DMS 273 treated with DMSO at 0.1 percent for 48 hours (cell line): ENCODE data around the gene SGPP2.
A peak's percentile ranks its signal among the peaks of the same experiment; 100 is the strongest.

Experiments used
- DNase-seq: peaks from one replicate; lab custom pipeline; 2025; lab: John Stamatoyannopoulos, UW

The SGPP2 gene

DNA sequence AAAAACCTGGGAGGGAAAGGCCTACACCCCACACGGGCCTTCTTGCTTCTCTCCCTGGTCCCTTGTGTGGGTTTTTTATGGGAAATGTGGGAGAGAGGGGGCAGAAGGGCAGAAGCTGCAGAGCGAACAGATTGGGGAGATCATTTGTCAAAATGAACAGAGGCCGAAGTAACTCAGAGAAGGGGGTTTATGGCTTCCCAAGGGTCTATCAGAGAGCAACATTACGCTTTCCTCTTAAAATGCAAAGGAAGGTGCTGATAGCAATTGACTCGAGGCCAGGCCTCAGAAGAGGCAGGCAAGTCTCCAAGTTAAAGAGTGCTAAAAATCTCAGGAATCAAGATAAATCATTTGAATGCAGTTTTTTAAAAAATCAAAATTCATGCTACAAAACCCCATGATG, 101.5 kb downstream of the SGPP2 start:
- DNase-seq = no peak

DNA sequence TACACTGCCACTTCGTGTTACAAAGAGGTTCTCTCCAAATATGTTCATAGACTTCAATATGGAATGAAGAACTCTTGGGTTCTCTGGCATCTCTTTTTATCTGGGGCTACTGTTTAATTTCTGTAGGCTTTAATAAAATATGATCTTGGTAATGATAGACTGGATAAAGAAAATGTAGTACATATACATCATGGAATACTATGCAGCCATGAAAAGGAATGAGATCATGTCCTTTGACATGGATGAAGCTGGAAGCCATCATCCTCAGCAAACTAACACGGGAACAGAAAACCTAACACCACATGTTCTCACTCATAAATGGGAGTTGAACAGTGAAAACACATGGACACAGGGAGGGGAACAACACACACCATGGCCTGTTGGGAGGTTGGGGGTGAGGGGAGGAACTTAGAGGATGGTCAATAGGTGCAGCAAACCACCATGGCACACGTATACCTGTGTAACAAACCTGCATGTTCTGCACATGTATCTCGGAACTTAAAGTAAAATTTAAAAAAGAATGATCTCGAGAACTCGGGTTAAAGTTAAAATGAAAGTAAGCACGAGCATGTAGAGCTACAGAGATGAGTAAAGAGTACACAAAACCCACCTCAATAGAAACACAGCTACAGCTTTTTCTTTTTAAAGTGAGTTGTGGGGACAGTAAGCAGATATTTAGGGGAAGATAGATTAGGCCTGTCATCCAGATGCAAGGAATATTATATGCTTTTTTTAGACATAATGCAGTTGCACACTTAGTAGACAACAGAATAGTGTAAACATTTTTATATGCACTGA, 102.3 kb downstream of the SGPP2 start:
- DNase-seq = no peak

DNA sequence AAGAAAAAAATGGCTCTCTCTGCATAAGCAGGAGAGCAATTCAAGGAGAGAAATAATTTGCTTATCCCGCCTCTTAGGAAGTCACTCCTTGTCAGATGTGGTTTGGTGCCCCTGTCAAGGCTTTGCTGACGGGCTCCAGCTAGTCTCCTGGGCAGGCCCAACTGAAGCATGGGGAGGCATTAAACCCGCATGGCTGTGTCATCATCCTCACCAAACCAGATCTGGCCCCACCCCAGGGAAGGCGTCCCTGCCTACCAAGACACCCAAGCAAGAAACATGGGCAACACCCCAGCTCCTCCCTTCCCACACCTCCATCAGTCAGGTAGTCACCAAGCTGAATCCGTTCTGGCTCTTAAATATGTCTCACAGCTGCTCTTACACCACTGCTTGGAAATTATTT, 108.0 kb downstream of the SGPP2 start:
- no peak for DNase-seq

DNA sequence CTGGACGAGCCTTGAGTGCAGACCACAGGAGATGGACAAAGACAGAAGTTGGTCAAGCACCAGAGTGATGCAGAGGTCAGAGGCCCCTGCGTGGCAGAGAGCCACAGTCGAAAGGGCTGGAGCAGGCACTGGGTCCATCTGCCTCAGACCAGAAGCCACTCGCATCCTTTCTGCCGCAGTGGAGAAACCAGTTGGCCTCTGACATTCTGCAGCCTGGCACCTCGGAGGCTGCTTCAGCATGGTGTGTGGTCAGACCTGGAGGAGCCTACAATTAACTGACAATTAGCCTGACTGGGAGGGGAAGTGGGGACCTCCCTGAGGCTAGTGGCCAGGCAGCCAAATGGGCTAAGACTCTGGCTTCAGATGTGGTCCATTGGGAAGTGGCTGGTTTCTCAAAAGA, 111.1 kb downstream of the SGPP2 start:
- DNase-seq = no peak

DNA sequence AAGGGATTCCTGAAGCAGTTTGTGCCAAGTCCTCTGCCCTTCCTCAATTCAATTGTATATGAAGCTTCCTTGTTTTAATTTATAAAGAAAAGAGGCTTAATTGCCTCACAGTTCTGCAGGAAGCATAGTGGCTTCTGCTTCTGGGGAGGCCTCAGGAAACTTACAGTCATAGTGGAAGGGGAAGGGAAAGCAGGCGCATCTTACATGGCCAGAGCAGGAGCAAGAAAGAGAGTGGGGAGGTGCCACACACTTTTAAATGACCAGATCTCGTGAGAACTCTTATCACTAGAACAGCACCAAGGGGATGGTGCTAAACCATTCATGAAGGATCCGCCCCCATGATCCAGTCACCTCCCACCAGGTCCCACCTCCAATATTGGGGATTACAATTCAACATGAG, 114.2 kb downstream of the SGPP2 start:
- no peak for DNase-seq

DNA sequence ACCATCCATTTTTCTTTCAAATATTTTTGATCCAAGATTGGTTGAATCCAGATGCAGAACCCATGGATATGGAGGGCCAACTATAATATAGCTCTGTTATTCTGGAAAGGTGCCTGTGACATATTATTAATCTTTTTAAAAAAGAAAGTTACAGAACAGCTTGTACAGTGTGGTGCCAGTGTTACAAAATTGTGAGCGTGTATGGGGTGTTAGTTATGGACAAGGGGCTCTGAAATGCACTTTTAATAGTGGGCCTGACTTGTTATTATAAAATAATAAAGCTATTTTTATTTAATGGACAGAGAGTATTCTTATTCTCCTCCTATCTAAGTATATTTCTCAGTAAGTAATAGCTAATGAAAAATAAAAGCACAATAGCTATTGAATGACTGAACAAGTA, 120.3 kb downstream of the SGPP2 start:
- DNase-seq = no peak

DNA sequence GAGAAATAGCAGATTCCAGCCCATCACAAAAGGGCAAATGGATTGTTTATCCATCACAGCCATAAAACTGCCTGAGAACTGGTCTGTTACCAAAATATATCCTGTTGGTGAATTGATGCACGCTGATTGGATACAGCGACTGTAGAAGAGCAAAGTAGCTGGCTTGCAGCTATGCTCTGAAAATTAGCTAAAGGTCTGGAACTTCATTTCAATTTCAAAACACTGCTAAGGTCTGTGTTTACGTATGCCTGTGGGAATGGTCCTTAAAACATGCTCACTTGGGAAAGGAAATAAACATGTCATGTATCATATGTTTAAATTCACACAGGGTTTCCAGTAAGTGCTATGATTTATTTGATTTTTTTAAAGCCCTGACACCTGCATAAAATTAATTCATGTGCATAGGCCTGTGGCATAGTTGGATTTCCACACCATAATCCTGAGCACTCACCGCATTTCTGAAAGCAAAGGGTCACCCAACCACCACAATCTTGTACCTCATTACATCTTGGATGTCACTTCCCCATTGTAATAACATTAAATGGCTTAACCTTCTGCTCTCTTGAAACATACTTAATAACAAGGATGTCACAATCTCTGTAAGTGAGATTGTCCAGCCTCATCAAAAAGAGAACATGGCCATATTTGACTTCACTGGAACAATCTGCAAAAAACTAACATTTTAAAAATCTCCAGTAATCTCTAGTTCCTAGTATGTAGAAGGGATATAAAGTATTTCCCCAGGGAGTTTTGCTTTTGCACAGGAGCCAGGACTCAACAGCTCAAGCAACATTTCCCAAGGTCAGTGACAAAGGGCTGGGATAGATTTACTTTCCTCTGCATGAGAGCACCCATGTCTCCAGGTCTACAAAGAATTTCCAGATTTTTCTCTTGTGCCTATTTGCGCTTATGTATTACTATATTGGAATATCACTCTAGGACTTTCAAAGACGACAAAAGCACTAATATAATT, 121.8 kb downstream of the SGPP2 start:
- no peak for DNase-seq

DNA sequence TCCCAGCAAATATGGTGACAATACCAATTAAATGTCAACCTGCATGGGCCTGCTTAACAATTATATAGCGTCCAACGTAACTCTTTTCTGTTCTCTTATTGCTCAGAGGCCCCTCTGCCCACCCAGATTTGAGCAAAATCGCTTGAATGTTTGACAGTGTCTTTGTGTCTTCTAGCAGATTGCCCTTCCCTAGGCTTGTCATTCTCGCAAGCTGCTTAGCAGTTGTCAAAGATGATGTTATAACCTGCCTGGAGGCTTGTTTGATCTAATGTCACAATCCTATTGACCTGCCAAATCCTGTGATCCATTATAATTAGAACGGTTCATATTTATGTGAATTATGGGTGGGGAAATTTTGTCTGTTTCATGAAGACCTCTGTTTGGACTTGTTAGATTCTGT, 122.7 kb downstream of the SGPP2 start:
- no peak for DNase-seq

DNA sequence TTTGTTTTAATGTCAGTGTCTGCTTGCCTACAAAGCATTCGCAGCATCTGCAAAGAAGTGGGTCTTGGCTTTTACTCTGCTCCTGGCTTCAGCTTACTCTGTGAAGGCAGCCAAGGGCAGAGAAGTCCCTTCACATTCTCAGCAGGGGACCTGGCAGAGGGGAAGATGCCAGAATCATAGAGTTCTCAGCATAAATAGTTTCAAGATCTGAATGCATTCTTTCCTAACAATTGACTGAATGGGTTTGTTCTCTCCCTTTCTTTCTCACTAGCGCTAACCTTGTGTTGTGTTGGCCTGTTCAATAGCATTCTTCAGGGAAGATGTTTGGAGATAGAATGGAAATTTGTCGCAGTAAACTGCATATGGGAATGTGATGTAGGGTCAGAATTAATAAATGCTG, 124.6 kb downstream of the SGPP2 start:
- DNase-seq = no peak

DNA sequence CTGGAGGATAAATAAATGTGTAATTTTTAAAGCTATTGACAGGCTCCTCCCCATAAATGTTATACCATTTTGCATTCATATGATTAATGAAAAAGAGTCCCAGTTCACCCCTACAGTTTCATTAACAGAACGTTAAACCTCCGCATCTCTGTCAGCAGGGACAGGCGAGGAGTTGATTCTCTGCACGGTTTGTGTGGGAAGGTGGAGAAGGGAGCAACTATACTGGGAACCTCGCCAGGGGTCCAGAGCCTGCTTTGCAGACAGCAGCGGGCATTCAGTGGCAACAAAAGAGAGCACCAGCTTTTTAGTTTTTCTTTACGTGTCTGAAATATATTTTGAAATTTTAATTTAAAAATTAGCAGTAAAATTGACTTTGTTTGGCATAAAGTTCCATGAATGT, 130.2 kb downstream of the SGPP2 start:
- DNase-seq = no peak

DNA sequence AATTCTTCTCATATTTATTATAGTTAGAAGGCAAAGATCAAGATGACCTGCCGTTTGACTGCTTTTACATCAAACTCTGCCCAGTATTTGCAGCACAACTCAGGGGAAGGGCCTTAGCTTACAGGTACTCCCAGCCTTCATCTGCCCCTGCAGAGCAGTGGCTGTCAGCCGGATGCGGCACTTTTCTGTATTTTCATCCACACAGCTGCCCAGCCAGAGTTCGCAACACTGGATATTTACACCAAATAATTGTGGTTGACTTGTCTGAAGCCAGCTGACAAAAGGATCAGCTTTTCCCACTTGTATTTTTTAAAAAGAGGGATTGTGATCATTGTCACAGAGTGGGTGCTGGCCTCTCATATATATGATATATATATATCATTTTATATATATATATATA, 136.8 kb downstream of the SGPP2 start:
- DNase-seq = no peak

DNA sequence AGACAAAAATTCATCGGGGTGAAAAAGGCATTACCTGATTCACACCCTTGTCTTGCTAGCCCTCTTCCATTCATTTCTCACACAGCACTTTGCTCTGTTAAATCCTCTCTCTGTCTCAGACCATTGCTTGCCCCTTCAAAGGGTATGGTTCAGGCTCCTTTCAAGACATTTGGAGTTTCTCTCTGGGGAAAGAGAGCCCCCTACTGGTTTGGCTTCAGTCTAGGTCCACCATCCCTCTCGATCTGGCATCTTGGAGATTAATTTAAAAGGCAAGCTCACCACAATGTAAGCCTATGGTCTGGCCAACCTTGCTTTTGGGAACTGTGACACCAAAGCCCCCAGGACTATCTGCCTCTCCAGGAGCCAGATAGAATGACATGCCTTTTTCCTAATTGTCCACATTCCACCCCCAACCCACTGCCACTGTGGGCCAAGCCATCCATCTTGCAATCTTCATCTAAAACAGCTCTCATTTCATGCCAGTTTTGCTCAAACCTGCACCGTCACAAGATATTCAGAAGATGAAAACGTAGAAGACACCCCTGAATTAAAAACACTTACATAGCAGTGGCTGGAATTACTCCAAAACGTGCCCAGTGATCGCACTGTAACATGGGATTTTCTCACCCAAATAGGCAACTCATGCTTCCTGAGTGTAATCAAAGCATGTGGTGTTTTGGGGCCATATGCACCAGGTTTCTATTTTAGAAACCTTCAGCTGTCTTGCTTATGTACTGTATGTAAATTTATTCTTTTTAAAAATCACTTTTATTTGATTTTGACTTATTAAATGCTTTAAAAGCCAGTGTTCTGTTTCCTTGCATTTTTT, 137.7 kb downstream of the SGPP2 start:
- DNase-seq = peak; percentile 34

DNA sequence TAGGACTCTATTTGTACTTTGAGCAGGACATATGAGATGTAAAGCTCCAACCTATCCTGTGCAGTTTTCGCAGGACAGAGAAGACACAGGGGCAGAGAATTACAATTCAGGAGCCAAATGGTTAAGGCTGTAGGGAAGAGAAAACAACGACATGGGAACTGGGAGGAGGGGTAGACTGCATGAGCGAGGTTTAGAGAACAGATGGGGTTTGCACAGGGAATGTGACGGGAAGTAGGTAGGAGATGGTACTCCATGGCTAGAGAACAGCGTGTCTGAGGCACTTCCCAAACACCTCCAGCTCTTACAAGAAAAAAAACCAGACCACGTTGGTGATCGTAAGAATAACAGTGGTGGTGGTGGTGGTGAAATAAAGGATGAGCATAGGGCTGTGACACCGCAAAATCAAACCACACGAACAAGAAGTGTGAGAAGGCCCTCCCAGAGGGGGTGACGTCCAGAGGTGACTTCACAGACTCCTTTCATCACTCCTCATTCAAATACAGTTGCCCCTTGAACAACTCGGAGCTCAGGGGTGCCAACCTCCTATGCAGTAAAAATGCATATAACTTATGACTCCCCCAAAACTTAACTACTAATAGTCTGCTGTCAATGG, 138.9 kb downstream of the SGPP2 start:
- DNase-seq = no peak

DNA sequence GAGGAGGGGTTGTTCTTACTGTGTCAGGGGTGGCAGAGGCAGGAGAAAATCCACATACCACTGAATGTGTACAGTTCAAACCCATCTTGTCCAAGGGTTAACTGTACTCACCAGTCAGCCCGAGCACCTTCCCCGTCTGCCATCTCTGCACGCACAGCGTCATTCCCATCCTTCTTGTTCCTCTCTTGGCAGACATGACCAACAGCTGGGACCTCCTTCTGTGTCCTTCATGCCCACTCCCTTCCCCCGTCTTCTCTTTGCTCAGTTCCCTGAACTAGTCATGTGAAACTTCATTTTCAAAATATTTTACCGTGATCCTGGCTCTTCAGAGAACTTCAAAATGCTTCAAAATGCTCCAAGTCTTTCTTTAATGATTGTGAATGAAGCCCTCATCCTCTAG, 139.6 kb downstream of the SGPP2 start:
- DNase-seq = no peak

DNA sequence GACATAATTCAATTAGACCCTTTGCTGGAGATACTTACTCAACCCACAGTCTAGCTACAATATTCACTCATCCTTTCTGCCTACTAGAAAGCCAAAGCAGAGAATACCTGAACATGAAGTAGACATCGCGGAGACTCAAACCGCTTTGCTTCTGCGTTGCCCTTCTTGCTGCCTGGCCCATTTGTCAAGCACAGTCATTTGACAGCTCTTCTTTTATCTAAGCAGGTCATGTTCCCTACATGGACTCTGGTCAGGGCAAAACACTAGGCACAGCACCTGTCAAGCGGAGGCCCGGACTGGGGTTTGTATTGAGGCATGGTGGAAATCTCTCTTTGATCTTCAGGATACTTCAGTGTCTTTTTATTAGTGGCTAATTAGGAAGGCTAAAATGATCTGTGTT, 141.9 kb downstream of the SGPP2 start:
- no peak for DNase-seq

DNA sequence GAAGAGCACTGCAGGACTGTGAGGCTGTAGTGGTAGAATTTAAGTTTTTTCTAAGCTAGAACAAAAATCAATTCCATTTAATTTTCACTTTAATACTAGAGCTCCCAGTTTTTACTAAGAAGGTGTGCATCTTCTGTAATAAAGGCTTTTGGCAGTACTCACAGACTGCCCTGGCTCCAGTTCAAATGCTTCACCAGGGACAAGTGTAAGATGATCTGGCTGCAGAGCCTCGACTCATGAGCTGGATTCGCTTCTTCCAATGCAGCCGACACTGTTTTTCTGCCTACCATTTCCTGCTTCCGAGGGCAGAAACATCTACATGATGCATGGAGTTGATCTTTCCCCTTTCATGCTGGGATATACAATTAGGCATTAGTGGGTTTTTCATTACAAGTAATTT, 144.5 kb downstream of the SGPP2 start:
- DNase-seq = peak; percentile 7

DNA sequence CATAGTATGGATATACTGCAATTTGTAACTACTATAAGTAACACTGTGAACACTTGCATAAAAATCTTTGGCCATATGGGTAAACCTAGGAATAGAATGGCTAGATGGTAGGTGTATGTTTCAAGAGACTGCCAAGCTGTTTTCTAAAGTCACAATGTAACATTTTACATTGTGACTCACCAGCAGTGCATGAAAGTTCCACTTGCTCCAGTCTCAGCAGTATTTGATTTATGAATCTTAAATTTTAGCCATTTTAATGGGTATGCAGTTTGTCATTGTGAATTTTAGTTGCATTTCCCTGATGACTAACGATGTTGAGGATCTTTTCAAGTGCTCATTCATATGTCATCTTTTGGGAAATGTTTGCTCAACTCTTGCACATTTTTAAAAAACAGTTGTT, 145.5 kb downstream of the SGPP2 start:
- no peak for DNase-seq

DNA sequence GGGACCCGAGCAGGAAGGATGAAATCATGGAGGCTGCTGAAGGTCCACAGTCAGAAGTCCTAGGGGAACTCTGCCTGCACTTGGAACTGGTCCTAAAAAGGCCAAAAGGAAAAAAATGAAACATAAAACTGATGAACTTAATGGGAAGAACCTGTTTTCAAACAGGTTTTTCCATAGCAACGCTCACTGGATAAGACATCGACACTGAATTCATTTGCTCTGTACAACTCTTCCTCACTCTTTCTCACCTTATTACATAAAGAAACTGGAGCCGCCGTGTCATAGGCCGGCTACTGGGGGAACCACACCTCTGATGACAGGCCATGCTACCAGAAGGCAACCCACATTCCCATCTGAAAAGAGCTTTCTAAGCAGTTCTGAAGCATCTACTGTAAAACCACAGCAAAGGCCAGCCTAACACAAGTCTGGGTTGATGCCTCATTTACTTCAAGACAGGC, 147.9 kb downstream of the SGPP2 start:
- DNase-seq = no peak

DNA sequence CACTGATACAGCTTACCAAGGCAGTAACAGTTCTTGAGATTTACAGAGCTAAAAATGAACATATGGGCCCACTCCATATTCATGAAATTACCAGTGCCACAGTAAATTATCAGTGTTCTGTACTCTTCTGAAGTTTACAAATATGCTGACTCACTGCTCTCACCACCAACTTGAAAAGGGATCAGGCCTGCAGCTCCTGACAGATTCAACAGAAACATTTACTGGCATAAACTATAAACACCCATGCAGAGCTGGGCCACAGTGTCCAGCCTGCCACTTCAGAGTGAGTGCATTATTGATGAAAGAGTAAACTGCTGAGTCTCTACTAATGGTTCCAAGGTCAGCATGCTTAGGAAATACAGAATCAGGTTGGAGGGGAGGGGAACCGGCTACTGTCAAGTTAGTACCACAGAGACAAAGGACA, 148.4 kb downstream of the SGPP2 start:
- no peak for DNase-seq

DNA sequence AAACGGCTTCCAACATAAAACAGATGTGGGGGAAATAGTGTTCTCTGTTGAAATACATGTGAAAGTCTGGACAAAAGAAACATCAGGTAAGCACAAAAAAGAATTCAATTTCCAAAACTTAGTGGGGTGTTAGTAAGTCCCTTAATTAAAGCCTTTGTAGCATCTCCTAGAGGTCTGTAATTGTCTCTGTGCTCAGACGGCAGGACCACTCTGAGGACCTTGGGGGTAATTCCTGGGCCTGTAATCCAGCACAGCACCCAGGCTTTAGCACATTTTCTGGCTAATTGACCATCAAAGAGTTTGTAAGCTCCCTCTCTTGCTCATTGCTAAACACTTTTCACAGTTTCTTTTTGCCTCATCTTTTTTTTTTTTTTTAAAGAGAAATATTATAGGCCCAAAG, 151.3 kb downstream of the SGPP2 start:
- DNase-seq = no peak

DNA sequence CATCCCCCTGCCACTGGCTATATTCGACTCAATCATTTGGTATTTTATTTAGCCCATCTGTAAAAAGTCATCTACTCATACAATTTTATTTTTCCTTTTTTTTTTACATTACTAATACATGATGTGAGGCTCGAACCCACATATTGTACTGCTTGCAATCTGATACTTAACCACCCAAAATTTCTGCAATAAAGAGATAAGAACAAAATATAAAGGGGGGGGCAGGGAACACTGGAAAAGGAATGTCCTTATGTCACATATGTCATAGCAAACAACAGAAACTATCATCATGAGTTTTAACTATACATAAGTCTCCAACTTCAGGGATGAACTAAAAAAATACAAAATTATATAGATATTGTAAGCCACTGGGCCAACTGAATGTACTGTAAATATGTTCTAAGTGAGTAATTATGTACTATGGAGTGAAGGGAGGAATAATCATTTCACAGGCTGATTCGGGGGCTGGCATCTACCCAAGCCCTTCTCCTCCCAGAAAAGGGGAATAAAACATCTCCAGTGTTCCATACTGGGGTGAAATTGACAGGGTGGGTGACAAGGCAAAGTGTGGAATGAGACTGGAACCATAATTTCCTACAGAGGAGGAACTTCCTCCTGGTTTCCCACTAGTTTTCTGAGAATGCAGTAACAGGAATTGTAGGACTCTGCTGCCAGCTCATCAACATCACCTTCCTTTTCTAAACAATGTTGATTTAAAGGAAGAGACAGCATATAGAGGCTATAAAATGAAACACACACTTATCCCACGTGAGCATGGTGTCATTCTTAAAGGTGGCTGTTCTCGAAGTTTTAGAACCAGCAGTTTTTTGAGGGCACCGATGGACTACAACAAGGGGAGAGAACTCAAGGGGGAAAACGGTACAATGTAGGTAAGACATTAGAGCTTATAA, 152.1 kb downstream of the SGPP2 start:
- DNase-seq = no peak
